Measurements from ENCODE around the gene CDHR2. TPM values are rescaled to one million over a fixed set of nuclear protein-coding genes. Genes with fewer than 3 reads are reported as not detected.

Gene CDHR2
- total RNA-seq, 1 donor from 2014 or later, result 0.64 TPM

DNA sequence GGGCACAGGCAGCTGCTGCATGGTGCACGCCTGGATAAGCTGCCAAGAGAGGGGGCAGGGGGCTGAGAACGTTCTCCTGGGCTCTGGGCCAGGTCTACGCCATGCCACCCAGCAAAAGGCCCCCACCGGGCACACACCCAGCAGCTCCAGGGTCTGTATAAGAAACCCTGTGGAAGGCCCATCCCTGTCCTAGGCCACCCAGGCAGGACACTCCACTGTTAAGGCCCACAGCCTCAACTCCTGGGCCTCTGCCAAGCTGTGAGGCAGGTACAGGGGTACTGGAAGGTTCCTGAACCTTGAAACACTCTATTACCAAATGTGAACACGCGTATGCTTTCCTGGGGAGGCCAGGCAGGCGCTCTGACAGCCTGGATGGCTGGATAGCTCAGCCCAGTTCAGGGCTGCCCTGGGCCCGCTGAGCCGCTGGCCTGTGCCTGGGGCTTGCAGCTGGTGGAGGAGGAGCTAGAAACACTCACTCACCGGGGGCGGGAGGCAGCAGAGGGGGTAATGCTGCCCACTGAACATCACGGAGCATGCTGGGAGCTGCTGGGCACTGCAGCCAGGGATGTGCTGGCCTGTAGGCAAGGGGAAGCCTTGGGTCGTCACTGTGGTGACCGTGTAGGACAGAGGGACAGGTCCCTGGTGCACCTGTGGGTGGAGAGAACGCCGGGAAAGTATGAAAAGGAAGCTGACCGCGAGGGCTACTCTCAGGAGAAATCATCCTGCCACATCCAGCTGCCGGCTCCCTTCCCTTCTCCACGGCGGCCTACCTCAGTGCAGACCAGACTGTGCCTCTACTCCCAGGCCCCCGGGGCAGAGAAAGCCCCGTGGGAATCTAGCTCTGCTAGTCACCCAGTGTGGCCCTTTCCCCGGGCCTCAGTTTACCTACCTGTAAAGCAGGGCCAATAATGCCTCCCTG lies 17.9 kb upstream of the CDHR2 start:
- H3K4me3 Mint-ChIP-seq (ENCODE audit: low read depth), result peak overlapping the region; percentile 78
- H3K27ac Mint-ChIP-seq, result peak overlapping the region; percentile 86
- H3K9me3 Mint-ChIP-seq, result no peaks in the 10 kb centered on the region
- intact Hi-C loops (cut with micrococcal nuclease), result no loop called here
- no peak for DNase-seq (ENCODE audit: low spot score)
- H3K4me1 Mint-ChIP-seq (ENCODE audit: low read depth), result peaks cover 35% of the 10 kb centered on the region
- no peaks in the 10 kb centered on the region for H3K27me3 Mint-ChIP-seq (ENCODE audit: low read depth)
- H3K36me3 Mint-ChIP-seq (ENCODE audit: low read depth), result peaks cover 49% of the 10 kb centered on the region

GRCh38 chr5:176531902-176532493 lies 17.1 kb upstream of the CDHR2 start:
- intact Hi-C loops (cut with micrococcal nuclease), result no loop called here
- Mint-ChIP-seq H3K27me3 (ENCODE audit: low read depth) (no peaks in the 10 kb centered on the region), H3K9me3 (no peaks in the 10 kb centered on the region), H3K4me3 (ENCODE audit: low read depth) (no peak overlapping the region), H3K36me3 (ENCODE audit: low read depth) (peaks cover 46% of the 10 kb centered on the region), H3K4me1 (ENCODE audit: low read depth) (peaks cover 35% of the 10 kb centered on the region), H3K27ac (no peak overlapping the region)
- DNase-seq (ENCODE audit: low spot score), result no peak

- intact Hi-C loops (cut with micrococcal nuclease), result no loop called here
- DNase-seq (ENCODE audit: low spot score), result no peak
- Mint-ChIP-seq H3K36me3 (ENCODE audit: low read depth) (peaks cover 45% of the 10 kb centered on the region), H3K27ac (no peak overlapping the region), H3K9me3 (no peaks in the 10 kb centered on the region), H3K27me3 (ENCODE audit: low read depth) (no peaks in the 10 kb centered on the region), H3K4me3 (ENCODE audit: low read depth) (no peak overlapping the region), H3K4me1 (ENCODE audit: low read depth) (peaks cover 35% of the 10 kb centered on the region)
Measured at GRCh38 chr5:176532795-176533194, 16.3 kb upstream of the CDHR2 start.

DNA sequence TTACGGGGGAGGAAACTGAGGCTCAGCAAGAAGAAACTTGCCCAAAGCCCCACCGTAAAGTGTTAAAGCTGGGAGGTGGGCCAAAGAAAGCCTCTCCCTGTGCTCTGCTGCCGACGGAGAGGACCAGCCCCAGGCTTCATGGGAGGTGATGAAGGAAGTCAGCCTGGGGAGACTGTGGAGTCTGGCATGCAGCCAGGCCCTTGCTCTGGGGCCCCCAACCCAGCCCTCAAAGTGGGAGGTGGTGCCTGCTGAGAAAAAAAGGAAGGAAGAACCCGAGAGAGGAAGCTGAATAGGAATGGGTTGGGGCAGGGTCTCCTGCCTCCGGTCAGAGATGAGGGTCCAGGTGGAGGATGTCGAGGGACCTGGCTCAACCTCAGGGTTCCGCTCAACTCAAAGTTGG lies 15.8 kb upstream of the CDHR2 start:
- H3K4me1 Mint-ChIP-seq (ENCODE audit: low read depth), result peaks cover 40% of the 10 kb centered on the region

DNA sequence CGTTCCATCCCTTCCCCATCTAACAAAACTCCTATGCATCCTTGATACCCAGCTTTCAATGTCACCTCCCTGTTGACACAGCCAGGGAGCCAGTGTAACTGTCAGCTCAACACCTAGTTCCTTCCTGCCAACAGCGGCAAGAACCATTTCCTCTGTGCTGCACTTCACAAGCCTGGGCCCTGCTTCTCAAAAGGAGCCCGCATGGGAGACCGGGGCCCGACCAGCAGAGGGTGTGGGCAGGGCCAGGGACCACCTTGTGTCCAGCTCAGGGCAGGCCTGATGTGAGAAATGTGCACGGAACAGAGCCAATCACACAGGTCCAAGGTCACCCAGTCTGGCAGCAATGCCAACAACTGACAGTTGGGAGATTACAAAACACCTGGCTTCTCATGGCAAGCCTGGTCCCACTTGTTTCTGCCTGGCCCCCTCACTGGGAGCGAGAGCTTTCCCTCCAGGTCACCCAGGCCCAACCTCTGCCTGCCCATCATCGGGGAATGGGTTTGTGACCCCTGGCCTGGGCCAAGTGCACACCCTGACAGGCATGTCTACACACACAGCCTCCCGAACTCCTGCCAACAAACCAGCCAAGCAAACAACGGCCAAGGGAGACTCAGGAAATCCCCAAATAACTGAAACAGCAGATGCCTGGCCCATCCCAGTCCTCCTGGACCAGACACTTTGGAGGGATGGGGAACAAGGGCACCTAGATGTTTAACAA lies 15.1 kb upstream of the CDHR2 start:
- Mint-ChIP-seq H3K27me3 (ENCODE audit: low read depth) (no peaks in the 10 kb centered on the region), H3K4me1 (ENCODE audit: low read depth) (peaks cover 42% of the 10 kb centered on the region), H3K36me3 (ENCODE audit: low read depth) (peaks cover 35% of the 10 kb centered on the region), H3K27ac (peak overlapping the region; percentile 96), H3K9me3 (no peaks in the 10 kb centered on the region), H3K4me3 (ENCODE audit: low read depth) (peak overlapping the region; percentile 98)
- DNase-seq (ENCODE audit: low spot score), result peak; percentile 42
- intact Hi-C loops (cut with micrococcal nuclease), result no loop called here

More for the DNA sequence above, 15.8 kb upstream of the CDHR2 start:
- no peaks in the 10 kb centered on the region for H3K9me3 Mint-ChIP-seq
- H3K4me3 Mint-ChIP-seq (ENCODE audit: low read depth), result peak overlapping the region; percentile 98
- H3K27me3 Mint-ChIP-seq (ENCODE audit: low read depth), result no peaks in the 10 kb centered on the region
- DNase-seq (ENCODE audit: low spot score), result no peak
- intact Hi-C loops (cut with micrococcal nuclease), result no loop called here
- peak overlapping the region; percentile 96 for H3K27ac Mint-ChIP-seq
- H3K36me3 Mint-ChIP-seq (ENCODE audit: low read depth), result peaks cover 39% of the 10 kb centered on the region

- intact Hi-C loops (cut with micrococcal nuclease), result loop anchor here (5.0 kb wide), 2 partner anchors 172 to 473 kb away; partner anchors contain the start of genes KIAA1191 and UIMC1
Measured at GRCh38 chr5:176534640-176535039, 14.5 kb upstream of the CDHR2 start.

GRCh38 chr5:176535101-176535663 lies 14.0 kb upstream of the CDHR2 start:
- Mint-ChIP-seq H3K9me3 (no peaks in the 10 kb centered on the region), H3K4me1 (ENCODE audit: low read depth) (peaks cover 43% of the 10 kb centered on the region), H3K27ac (peak overlapping the region; percentile 96), H3K27me3 (ENCODE audit: low read depth) (no peaks in the 10 kb centered on the region), H3K36me3 (ENCODE audit: low read depth) (peaks cover 25% of the 10 kb centered on the region), H3K4me3 (ENCODE audit: low read depth) (peak overlapping the region; percentile 98)
- intact Hi-C loops (cut with micrococcal nuclease), result loop anchor here (5.0 kb wide), 2 partner anchors 173 to 472 kb away; partner anchors contain the start of genes KIAA1191 and UIMC1
- no peak for DNase-seq (ENCODE audit: low spot score)

More at GRCh38 chr5:176534640-176535039, 14.5 kb upstream of the CDHR2 start:
- peaks cover 43% of the 10 kb centered on the region for H3K4me1 Mint-ChIP-seq (ENCODE audit: low read depth)
- H3K36me3 Mint-ChIP-seq (ENCODE audit: low read depth), result peaks cover 29% of the 10 kb centered on the region
- DNase-seq (ENCODE audit: low spot score), result no peak
- no peaks in the 10 kb centered on the region for H3K9me3 Mint-ChIP-seq
- H3K4me3 Mint-ChIP-seq (ENCODE audit: low read depth), result peak overlapping the region; percentile 98
- H3K27ac Mint-ChIP-seq, result peak overlapping the region; percentile 96
- no peaks in the 10 kb centered on the region for H3K27me3 Mint-ChIP-seq (ENCODE audit: low read depth)

DNA sequence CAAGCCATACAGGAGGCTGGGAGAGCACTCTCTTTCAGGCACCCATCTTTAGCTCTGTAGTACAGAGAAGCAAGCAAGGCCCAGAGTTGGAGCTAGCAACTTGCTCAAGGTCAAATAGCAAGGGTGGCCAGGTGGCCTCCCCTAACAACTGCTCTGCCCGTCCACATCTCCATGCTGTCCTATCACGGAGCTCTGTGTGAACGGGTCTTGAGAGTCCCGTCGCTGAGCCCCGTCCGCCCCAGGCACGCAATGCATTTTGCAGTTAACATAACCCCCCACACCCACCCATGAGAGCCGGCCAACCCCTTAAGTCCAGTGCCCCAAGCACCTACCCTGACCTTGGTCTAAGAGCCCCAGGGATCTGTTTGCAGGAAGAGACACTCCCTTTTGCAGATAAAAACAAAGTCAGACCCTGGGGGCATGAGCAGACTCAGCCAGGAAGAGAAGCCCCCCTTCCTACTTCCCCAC lies 13.4 kb upstream of the CDHR2 start:
- Mint-ChIP-seq H3K4me1 (ENCODE audit: low read depth) (peaks cover 46% of the 10 kb centered on the region), H3K27me3 (ENCODE audit: low read depth) (no peaks in the 10 kb centered on the region), H3K27ac (peak overlapping the region; percentile 96), H3K4me3 (ENCODE audit: low read depth) (peak overlapping the region; percentile 98), H3K36me3 (ENCODE audit: low read depth) (peaks cover 25% of the 10 kb centered on the region), H3K9me3 (no peaks in the 10 kb centered on the region)
- intact Hi-C loops (cut with micrococcal nuclease), result loop anchor here (2.0 to 5.0 kb wide), 5 partner anchors 147 to 891 kb away; partner anchors contain the start of genes GRK6, HIGD2A, KIAA1191 and NOP16
- DNase-seq (ENCODE audit: low spot score), result no peak

- H3K4me3 Mint-ChIP-seq (ENCODE audit: low read depth), result peak overlapping the region; percentile 98
- peaks cover 21% of the 10 kb centered on the region for H3K36me3 Mint-ChIP-seq (ENCODE audit: low read depth)
- H3K27me3 Mint-ChIP-seq (ENCODE audit: low read depth), result no peaks in the 10 kb centered on the region
- H3K9me3 Mint-ChIP-seq, result no peaks in the 10 kb centered on the region
- intact Hi-C loops (cut with micrococcal nuclease), result loop anchor here (2.0 to 5.0 kb wide), 5 partner anchors 148 to 890 kb away; partner anchors contain the start of genes GRK6, HIGD2A, KIAA1191 and NOP16
- H3K27ac Mint-ChIP-seq, result peak overlapping the region; percentile 96
- peak; percentile 78 for DNase-seq (ENCODE audit: low spot score)
- peaks cover 49% of the 10 kb centered on the region for H3K4me1 Mint-ChIP-seq (ENCODE audit: low read depth)
Measured at GRCh38 chr5:176536132-176536901, 12.8 kb upstream of the CDHR2 start.

- peaks cover 53% of the 10 kb centered on the region for H3K4me1 Mint-ChIP-seq (ENCODE audit: low read depth)
- peaks cover 16% of the 10 kb centered on the region for H3K36me3 Mint-ChIP-seq (ENCODE audit: low read depth)
- intact Hi-C loops (cut with micrococcal nuclease), result loop anchor here (1.0 to 5.0 kb wide), 7 partner anchors 89 to 890 kb away; partner anchors contain the start of genes FAF2, GRK6, HIGD2A and KIAA1191
- H3K27me3 Mint-ChIP-seq (ENCODE audit: low read depth), result no peaks in the 10 kb centered on the region
- peak within 1 kb of the TSS; percentile 98 for H3K4me3 Mint-ChIP-seq (ENCODE audit: low read depth)
- H3K9me3 Mint-ChIP-seq, result no peaks in the 10 kb centered on the region
- peak; percentile 99 for DNase-seq (ENCODE audit: low spot score)
- H3K27ac Mint-ChIP-seq, result peak within 1 kb of the TSS; percentile 96
Measured at GRCh38 chr5:176536902-176537553, 12.1 kb upstream of the CDHR2 start, which contains the start of gene RNF44. Gene RNF44 (minus strand): TSS chr5:176537402. CDS start chr5:176532472, 4,930 bp downstream.

Data from activated T-helper 2 cell treated with anti-CD3 and anti-CD28 coated beads, Interferon-gamma antibody, Interleukin-2, Interleukin-4, amounts not matched to agents 10 μg/mL and 5 μg/mL and 100 μg/mL, durations not matched to agents 14 hours and 24 hours and 36 hours (primary cell).